ENCODE results near the gene GTPBP6.
"Not testable (repeated sequence)": the region's sequence is repeated elsewhere in the genome, so short reads cannot be mapped to it uniquely, and the experiment has no call there.

GTPBP6 gene

DNA sequence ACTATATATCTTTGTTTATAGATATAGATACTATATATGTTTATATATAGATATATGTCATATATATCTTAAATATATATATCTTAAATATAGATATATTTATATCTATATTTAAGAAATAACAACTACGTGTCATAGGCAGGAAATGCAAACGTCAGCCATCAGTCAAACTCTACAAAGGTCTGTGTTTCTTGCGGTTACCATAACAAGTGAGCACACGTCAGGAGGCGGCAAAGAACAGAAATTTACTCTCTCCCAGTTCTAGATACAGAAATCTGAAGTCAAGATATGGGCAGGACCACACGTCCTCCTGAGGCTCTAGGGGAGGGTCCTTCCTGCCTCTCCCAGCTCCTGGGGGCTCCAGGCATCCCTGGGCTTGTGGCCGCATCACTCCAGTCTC is 30.9 kb downstream of the GTPBP6 start:
- DNase-seq = no peak

DNA sequence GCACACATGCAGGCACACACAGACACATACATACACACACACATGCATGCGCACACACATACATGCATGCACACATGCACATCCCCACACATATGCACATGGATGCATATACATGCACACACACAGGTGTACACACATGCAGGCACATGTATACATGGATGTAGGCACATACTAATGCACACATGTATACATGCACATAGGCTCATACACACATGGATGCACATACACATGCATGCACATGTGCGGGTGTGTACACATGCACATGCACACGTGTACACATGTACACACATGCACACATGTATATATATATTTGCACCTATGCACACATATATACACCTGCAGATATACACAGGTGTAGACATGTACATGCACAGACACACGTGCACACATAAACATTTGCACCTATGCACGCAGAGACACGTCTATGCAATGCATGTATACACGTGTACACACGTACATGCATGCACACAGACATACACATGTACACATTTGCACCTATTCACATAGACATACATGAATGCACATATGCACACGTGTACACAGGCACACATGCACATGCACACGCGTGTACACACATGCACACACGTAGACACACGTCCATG is 33.4 kb downstream of the GTPBP6 start:
- DNase-seq = no peak

DNA sequence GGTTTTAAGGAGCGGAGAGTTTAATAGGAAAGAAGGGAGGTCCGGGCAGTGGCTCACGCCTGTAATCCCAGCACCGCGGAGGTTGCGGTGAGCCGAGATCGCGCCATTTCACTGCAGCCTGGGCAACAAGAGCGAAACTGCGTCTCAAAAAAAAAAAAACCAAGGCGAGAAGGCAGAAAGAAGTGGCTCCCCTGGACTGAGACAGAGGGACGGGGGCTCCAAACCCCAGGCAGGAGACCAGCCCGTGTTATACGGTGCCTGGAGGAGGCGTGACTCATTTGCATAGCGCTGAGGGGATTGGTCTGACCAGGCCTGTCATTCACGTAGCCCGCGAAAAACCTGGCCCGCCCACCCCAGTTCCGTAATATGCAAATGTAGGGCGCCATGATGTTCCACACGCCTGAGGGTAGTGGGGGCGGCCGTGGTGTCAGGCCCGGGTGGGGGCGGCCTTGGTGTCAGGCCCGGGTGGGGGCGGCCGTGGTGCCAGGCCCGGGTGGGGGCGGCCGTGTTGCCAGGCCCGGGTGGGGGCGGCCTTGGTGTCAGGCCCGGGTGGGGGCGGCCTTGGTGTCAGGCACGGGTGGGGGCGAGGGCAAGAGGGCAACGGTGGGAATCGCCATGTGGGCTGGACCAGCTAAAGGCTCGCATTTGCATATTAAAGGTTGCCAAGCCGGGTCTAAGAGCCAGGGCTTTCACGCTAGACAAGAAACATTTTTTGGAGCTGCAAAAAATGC is 35.3 kb downstream of the GTPBP6 start:
- DNase-seq = no peak

DNA sequence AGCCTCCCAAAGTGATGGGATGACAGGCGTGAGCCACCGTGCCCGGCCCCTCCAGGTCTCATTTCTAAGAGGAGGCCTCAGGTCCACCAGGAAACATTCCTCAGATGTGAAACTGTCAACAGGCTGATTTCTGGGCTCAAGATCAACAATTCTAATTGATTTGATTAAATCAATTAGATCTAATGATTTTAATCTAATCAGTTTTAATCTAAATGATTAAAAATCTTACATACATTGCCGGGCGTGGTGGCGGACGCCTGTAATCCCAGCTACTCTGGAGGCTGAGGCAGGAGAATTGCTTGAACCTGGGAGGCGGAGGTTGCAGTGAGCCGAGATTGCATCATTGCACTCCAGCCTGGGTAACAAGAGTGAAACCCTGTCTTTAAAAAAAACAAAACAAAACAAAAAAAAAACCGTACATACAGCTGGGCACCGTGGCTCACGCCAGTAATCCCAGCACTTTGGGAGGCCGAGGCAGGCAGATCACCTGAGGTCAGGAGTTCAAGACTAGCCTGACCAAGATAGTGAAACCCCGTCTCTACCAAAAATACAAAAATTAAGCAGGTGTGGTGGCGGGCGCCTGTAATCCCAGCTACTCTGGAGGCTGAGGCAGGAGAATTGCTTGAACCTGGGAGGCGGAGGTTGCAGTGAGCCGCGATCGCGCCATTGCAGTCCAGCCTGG is 36.5 kb downstream of the GTPBP6 start:
- not testable (repeated sequence) for DNase-seq

DNA sequence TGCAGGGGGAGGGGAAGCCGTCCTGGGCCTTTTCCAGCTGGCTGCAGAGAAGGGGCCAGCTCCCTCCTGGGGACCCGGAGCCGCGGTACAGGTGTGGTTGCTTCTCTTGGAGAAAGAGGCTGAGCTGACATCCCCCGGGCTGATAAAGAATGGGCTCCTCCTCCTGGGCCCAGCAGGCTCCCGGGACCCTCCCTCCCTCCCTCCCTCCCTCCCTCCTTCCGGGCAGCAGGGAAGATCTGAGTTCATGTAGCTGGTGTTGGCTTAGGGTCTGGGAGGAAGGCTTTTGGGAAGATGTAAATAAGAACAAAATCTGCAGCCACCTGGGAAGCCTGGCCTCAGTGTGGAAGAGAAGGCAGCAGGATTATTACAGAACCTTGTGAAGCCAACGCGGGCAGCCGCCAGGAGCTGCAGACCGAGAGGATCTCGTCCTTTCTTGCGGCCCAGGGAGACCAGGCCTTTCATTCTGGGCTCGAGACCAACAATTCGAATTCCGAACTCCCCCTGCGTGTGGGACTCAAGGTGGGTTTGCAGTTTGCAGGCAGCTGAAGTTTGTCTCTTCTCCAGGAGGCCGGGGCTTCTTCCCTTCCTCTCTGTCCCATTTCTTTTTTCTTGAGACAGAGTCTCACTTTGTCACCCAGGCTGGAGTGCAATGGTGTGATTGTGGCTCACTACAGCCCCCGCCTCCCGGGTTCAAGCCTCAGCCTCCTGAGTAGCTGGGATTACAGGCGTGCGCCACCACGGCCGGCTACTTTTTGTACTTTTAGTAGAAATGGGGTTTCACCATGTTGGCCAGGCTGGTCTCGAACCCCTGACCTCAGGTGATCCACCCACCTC is 37.2 kb downstream of the GTPBP6 start, which contains the start of gene PLCXD1:
TSS of gene PLCXD1 (plus strand) at position 216 of the 834 bp plus-strand sequence. CDS start 2,807 bp downstream, outside the sequence.
- DNase-seq = no peak

DNA sequence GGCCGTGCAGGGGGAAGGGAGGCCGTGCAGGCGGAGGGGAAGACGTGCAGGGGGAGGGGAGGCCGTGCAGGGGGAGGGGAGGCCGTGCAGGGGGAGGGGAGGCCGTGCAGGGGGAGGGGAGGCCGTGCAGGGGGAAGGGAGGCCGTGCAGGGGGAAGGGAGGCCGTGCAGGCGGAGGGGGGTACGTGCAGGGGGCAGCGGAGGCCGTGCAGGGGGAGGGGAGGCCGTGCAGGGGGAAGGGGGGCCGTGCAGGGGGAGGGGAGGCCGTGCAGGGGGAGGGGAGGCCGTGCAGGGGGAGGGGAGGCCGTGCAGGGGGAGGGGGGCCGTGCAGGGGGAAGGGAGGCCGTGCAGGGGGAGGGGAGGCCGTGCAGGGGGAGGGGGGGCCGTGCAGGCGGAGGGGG is 37.9 kb downstream of the GTPBP6 start:
- DNase-seq = not testable (repeated sequence)

DNA sequence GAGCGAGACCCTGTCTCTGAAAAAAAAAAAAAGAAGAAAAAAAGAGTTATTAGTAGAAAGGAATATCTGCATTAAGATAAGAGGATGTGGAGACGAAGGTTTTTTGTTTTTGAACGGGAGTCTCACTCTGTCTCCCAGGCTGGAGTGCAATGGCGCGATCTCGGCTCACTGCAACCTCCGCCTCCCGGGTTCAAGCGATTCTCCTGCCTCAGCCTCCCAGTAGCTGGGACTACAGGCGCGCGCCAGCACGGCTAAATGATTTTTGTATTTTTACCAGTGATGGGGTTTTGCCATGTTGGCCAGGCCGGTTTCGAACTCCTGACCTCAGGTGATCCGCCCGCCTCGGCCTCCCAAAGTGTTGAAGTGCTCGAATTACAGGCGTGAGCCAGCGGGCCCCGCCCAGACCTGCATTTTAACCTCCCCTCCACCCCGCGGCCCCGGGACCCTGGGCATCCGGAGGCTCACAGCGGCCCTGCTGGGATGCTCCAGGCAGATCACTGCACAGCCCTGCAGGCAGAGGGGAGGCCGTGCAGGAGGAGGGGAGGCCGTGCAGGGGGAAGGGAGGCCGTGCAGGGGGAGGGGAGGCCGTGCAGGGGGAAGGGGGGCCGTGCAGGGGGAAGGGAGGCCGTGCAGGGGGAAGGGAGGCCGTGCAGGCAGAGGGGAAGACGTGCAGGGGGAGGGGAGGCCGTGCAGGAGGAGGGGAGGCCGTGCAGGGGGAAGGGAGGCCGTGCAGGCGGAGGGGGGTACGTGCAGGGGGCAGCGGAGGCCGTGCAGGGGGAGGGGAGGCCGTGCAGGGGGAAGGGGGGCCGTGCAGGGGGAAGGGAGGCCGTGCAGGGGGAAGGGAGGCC is 38.6 kb downstream of the GTPBP6 start:
- DNase-seq = not testable (repeated sequence)

DNA sequence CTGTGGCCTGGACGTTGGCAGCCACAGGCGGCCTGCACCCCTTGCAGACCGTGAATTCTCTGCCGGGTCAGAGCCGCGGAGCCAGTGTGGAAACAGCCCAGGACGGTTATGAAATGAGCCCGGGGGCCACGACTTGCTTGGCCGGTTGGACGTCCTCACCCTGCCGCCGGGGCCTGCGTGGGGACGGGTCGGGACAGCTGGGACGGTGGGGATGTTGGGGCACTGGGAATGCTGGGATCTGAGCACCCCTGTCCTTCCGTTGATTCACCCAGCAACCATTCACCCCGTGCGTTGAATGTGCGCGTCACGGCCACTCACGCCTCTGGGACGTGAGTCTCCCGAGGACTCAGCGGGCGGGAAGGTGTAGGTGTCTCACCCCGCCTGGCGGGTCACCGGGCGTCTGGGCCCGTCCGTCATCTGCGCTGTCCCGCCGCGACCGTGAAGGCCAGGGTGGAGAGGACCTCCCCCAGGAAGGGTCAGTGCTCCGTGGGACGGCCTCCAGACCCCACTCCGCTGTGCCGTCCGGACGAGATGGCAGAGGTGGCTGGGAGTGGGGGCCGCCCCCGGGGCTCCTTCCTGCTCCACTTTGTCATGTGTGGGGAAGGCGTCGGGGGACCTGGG is 41.9 kb downstream of the GTPBP6 start:
- DNase-seq = no peak

DNA sequence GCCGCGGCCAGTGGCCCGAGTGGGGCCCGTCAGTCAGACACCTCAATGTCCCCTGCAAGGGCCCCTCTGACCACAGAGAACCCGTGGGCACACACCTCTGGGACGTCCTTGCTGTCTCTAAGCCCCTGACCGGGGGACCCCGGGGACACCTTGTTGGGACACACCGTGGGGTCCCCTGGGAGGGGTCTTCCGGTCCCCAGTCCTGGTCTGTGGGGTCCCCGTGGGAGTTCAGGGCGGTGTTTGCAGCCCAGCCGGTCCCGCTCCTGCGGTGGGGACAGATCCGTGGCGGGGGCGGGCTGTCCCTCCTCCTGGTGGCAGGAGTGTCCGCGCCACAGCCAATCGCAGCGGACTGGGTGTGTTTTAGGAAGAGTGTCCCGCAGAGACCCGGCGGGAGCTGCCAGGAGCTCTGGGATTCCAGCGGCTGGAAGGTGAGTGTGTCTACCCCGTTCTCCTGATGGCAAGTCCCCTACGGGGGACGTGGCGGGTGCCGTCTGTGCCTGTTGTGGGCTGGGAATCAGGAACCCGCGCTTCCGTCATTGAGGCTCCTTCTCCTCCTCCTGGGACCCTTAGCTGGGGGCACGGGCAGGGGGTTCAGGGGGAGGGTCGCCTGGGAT is 42.5 kb downstream of the GTPBP6 start:
- DNase-seq = no peak

DNA sequence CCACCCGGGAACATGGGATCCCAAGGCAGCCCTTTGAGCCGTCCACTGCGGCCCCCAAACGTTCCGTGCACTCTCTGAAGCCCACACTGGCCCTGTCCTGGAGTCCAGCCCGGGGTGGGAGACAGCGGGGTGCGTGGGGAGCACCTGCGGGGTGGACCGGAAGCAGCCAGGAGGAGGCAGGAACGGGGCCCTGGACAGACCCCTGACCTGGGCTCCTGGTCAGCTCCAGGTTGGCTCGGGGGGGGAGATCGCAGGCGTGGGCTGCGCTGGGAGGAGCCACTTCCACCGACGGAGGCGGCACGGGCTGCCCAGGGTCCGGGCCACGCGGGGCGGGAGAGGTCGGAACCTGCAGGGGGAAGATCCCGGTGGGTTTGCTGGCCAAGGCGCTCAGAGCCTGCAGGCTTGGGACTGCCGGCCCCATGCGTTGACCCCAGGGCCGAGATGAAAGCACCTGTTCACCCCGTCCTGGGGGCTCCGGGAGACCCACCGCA is 43.1 kb downstream of the GTPBP6 start:
- DNase-seq = no peak

DNA sequence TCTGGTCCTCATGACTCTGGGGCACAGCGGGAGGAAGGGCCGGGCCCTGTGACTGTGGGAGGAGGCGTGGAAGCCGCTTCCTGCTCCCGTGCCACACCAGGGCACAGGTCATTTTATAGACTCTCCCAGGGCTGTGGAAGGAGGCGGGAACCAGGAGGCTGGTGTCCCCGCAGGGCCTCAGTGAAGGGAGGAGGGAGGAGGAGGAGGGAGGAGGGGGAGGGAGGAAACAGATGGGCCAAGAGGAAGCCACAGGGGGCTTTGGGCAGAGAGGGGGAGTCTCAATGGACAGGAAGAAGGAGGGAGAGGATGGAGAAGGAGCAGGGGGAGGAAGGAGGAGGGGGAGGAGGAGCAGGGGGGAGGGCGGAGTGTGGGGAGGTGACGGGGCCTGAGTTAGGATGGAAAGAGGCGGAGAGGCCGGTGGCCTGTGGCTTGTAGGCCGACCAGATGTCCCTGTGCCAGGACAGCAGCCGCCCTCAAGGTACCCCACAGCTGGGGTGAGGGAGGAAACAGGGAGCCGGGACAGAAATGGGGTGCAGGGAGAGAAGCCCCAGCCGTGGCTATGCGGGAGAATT is 43.6 kb downstream of the GTPBP6 start:
- DNase-seq = no peak

DNA sequence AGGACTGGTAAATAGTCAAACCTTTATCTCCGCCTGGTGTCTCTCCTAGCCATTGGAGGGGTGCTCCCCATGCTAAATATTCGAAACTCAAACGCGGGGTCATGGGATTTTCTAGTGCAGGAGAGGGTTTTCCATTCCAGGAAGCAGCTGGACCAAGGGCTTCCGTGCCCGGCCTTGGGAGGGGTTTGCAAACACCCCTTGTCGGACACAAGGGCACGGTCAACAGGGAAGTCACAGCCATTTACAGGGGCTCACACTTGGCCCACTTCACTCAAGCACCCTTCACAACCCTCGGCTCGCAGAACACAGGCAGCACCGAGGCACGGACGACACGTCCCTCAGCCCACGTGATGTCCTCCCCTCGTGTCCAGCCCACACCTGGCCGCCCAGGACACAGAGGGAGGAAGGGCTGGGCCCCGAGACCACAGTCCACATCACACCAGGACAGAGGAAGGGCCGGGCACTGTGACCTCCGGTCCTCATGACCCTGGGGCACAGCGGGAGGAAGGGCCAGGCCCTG is 47.7 kb downstream of the GTPBP6 start:
- no peak for DNase-seq

DNA sequence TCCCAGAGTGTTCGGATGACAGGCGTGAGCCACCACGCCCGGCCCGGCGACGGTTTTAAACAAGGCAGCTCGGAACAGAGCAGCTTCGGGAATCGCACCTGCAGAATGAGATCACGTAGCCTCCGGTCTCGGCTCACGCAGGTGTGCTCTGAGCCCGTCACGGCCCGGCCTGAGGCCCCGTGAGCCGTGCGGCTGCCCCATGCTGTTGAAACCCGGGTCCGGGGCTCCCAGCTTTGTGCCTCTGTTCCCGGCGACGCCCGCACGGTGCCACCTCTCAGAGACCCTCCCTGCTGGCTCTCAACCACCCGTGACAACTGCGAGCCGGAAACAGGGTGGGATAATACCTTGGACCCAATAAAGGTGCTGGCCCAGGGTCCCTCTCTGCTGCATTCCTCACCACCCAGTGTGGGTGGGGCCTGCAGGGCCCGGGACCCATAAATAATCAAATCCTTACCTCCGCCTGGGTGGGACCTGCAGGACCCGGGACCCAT is 50.8 kb downstream of the GTPBP6 start:
- no peak for DNase-seq

DNA sequence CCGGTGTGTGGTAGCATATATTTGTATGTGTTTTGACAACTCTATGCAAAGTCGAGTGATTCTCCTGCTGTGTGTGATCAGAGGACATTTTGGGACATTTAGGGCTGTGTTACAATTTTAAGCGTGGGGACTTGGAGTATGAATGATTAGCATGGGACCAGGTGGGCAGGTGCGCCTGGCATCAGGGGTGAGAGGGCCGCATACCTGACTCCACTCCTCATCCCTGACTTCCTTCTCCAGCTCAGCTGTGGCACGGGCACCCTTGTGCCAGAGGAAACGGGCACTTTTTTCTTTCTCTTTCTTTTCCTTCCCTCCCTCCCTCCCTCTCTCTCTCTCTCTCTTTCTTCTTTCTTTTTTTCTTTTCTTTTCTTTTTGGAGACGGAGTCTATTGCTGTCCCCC is 53.1 kb downstream of the GTPBP6 start:
- DNase-seq = no peak

DNA sequence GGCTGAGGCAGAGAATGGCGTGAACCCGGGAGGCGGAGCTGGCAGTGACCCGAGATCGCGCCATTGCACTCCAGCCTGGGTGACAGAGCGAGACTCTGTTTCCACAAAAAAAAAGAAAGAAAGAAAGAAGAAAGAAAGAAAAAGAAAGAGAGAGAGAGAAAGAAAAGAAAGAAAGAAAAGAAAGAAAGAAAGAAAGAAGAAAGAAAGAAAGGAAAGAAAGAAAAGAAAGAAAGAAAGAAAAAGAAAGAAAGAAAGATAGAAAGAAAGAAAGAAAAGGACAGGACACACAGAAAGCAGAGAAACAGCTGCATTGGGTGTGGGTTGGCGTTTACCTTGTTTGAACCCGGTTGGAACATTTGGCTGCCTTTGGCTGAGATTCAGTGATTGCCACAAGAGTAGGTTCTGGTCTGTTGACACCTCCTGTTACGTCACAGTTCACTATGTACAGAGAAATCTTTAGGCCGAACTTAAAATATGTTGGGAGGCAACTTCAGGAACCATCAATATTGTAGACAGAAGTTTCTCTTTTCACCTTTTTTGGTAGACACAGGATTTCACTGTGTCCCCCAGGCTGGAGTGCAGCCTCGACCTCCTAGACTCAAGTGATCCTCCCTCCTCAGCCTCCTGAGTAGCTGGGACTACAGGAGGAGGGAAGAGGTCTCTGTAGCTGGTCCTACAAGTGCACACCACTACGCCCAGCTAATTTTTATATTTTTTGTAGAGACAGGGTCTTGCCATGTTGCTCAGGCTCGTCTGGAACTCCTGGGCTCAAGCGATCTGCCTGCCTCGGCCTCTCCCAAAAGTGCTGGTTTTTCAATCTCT is 53.8 kb downstream of the GTPBP6 start:
- no peak for DNase-seq

DNA sequence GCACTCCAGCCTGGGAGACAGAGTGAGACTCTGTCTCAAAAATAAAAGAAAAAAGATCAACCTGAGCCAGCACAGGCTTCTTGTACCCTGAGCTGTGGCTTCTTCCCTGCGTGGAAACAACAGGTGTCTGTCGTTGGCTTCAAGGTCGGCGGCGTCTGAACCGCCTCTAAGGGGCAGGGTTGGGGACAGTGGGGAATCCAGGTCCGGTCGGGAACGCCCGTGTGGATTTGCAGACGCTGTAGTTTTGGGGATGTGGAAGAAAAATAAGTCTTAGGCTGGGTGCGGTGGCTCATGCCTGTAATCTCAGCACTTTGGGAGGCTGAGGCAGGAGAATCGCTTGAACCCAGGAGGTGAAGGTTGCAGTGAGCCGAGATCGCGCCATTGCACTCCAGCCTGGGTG is 54.6 kb downstream of the GTPBP6 start:
- DNase-seq = not testable (repeated sequence)

DNA sequence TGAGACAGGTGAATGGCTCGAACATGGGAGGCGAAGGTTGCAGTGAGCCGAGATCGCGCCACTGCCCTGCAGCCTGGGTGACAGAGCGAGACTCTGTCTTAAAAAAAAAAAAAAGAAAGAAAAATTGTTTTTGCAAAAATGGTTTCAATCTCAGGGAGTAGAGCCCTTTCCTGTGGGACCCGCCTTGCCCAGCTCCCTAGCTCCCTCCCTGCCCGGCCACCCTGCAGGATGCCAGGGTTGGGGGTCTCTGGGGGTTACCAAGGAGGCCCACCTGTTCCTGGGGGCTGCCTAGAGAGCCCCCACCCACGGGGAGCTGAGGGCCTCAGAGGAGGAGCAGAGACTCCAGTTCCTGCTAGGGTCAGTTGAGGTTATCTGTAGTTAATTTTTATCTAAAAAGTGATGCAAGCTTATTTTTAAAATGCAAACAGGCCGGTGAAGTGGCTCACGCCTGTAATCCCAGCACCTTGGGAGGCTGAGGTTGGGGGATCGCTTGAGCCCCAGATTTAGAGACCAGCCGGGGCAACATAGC is 56.2 kb downstream of the GTPBP6 start:
- DNase-seq = no peak

DNA sequence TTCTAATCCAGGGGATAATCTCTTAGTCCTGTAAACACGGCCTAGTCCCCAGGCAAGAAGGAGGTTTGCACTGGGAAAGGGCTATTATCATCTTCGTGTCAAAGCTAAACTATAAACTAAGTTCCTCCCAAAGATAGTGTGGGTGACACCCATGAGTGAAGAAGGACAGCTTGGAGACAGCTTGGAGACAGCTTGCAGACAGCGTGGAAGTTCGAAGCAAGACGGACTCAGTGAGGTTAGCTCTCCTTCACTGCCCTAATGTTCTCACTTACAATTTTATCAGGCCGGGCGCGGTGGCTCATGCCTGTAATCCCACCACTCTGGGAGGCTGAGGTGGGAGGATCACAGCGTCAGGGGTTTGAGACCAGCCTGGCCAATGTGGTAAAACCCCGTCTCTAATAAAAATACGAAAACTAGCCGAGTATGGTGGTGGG is 56.7 kb downstream of the GTPBP6 start:
- no peak for DNase-seq
